GM19468 (cell line): Measurements from ENCODE around the gene CYTH1.
"Not testable (repeated sequence)": the region's sequence is repeated elsewhere in the genome, so short reads cannot be mapped to it uniquely, and the experiment has no call there.

Experiments
- ATAC-seq: cut with Tn5 transposase; IDR thresholded peaks from one replicate; pipeline ENCODE4 v1.9.1; 2021; ENCODE audit warnings: mild to moderate bottlenecking, moderate library complexity, moderate number of reproducible peaks; ENCODE audit not compliant: unreplicated experiment; ENCODE audit errors: extremely low read depth

The CYTH1 gene

DNA sequence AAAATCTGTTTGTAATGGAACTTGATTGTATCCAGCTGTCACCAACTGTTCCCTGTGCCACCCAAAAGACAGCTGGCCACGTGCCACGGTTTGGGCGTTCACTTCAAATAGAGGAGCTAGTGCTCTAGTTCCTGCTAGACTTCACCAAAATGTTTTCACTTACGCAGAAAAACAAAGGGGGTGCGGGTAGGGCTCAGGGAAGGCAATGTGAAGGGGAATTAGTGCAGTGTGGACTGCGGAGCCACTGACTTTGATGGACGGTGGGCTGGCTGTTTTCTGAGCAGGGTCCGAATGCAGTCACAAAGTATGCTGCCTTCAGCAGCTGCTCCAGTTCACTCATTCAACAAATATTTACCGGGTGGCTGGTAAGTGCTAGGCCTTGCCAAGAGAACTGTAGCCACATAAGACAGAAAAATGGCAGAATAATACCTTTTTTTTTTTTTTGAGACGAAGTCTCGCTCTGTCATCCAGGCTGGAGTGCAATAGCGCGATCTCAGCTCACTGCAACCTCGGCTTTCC is 7.6 kb upstream of the CYTH1 start:
- no peak for ATAC-seq

DNA sequence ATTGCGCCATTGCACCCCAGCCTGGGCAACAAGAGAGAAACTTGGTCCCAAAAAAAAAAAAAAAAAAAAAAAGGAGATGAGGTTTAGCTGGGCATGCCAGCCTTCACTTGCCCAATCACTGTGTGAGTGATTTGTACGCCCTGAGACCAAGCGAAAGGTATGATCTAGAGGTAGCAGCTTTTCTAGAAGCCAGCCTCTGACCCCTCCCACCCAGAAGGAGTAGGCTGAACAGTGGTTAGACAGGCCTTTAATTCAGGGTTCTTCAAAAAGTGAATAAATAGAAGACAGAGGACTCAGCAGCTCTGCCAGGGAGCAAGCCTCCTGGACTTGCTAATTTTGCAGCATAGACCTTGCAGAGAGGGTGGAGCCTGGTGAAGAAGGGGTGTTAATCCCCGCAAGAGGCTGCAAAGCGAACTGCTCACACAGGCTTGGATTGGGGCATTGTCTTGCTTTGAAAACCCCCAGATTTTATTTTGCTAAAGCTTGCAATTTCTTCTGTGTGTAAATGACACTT is 7.1 kb upstream of the CYTH1 start:
- ATAC-seq = no peak

- ATAC-seq = no peak
Measured at GRCh38 chr17:78788451-78788850, 6.4 kb upstream of the CYTH1 start.

- ATAC-seq = no peak
Measured at GRCh38 chr17:78787444-78787843, 5.4 kb upstream of the CYTH1 start.

GRCh38 chr17:78785663-78786057 is 3.6 kb upstream of the CYTH1 start:
- no peak for ATAC-seq

GRCh38 chr17:78785011-78785662 is 3.1 kb upstream of the CYTH1 start:
- no peak for ATAC-seq

DNA sequence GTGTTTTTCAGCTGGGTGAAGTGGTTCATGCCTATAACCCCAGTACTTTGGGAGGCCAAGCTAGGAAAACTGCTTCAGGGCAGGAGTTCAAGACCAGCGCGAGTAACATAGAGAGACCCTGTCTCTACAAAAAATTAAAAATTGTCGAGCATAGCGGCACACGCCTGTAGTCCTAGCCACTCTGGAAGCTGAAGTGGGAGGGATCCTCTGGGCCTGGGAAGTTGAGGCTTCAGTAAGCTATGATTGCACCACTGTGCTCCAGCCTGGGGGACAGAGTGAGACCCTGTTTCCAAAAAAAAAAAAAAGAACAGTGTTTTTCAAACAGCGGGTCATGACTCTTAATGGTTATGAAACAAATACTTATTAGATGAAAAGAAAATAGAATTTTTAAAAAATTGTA is 2.3 kb upstream of the CYTH1 start:
- ATAC-seq = no peak

DNA sequence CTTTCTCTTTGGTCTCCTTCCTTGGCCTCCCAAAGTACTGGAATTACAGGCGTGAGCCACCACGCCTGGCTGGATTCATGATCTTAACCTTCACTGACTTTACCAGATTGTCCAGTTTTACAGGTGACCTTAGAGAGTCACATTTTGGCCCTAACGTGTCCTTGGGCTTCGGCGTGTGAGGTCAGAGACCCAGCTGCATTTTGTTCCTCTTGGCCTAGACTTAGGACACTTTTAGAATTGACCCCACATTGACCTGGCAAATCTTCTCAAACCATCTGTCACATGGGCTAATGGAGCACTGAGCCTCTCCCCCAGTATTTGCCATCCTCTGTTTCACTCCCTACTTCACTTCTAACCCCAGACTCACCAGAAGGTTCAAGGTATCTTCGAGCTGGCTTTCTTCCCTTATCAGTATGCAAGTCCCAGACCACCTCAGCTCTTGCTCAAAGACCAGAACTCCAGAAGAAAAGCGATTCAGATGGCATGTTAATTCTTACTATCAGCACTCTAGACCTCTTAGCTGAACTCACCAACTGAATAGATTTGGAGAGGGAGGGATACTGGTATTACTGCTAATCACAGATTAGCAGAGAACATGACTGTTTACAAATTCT is 1.7 kb upstream of the CYTH1 start:
- no peak for ATAC-seq

DNA sequence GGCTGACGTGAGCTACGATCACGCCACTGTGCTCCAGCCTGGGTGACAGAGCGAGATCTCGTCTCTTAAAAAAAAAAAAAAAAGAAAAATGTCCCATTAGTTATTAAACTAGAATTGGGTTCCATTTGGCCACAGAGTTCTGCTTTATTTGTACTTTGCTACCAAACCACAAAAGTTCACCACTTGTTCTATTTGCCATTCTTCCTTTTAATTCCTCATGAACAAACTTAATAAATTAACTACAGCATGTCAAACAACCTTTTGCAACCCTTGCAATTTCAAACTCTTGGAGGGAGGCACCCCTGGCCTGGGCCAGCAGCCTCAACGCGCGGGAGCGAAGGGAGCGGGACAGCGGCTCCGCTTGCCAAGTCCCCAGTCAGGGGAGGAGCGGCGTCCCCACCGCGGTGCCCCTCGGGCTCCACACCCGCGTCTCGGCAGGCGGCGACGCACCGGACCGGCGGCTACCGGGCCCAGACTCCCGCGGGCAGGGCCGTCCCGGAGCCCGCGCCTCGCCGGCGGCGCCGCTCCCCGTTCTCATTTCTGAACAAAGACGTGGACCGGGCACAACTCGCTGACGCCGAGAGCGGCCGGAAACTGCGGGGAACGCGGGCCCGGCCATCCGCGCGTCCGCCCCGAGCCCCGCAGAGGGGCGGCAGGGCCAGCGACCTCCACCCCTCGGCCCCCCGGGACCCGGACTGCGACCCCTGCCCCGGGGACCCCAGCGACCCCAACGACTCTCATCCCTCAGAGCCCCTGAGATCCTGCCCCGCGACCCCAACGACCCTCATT is 775 bp downstream of the CYTH1 start:
- ATAC-seq = no peak

DNA sequence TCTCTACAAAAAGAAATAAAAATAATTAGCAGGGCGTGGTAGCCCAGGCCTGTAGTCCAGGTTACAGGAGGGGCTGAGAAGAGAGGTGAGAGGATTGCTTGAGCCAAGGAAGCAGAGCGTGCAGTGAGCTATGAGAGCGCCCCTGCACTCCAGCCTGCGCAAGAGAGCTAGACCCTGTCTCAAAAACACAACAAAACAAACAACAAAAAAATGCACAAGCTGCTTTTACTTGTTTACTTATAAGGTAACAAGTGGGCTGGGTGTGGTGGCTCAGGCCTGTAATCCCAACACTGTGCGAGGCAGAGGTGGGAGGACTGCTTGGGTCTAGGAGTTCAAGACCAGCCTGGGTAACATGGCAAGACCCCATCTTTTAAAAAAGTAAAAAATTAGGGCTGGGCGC is 1.7 kb downstream of the CYTH1 start:
- ATAC-seq = no peak

DNA sequence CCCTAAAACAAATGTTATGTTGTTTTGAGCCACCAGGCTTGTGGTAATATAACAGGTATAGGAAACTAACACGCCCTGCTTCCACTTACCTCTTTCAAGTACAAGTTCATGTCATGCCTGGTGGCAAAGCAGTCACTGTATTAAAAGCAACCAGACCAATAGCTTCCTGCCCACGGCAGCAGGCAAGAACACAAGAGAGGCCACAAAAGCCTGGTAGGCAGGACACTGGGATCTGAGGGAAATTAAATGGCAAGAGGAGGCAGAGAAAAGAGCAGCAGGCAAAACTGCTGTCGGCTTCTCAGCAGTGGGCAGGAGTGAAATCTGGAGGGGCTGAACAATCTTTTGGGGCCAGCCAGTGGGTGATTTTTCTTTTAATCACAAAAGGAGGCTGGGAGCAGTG is 2.2 kb downstream of the CYTH1 start:
- no peak for ATAC-seq

GRCh38 chr17:78779286-78779651 is 2.8 kb downstream of the CYTH1 start:
- ATAC-seq = not testable (repeated sequence)

DNA sequence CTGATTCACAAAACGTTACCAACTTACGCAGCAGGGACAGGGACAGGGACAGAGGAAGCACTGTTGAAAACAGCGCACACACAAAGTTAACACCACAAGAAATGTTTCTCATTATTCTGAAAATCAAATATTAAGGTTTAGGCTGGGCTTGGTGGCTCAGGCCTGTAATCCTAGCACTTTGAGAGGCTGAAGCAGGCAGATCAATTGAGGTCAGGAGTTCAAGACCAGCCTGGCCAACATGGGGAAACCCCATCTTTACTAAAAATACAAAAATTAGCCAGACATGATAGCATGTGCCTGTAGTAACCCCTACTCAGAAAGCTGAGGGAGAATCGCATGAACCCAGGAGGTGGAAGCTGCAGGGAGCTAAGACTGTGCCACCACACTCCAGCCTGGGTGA is 4.2 kb downstream of the CYTH1 start:
- no peak for ATAC-seq

- ATAC-seq = peak; percentile 4
Measured at GRCh38 chr17:78774956-78775571, 7.0 kb downstream of the CYTH1 start.

DNA sequence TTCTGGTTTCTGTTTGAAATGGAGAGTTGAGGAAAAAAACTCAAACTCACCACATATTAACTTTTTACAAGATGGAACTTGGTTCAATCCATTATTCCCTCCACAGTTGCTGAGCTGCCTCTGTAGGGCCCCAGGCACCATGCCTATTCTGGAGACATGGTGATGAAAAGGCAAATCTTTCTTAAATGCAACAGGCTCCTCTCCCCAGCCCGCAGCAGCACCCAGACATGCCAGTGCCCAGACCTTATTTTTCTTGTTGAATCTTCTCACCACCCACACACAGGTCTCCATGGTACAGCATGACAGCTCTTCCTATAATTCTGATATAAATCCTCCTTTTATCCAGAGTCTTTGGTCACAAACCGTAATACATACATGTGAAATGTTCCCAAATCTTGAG is 7.6 kb downstream of the CYTH1 start:
- no peak for ATAC-seq

DNA sequence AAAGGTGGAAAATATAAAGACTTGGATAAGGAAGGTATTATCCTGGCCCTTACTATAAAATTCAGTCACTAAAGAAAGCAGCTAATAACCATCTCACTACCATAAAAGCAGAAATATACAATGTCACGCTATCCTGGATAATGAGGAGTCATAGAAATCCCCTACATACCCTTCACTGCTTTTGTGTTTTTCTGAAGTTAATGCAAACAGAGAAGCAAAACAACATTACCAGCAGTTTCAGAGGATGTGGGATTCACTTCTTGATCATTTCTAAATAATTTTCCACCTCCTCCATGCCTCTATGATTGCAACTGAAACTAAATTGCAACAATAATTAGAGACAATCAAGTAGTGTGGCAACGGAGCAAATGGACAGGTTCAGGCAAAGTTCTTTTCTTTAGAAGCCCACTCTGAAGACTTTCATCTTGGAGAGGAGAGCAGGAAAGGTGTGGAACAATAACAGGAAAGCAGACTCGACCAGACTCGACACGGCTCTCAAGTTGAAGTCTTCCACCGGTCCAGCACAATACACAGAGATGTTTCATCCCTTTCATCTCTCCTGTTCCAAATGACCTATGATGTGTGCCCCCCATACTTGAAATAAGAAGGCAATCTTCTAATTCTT is 10.2 kb downstream of the CYTH1 start:
- ATAC-seq = no peak

DNA sequence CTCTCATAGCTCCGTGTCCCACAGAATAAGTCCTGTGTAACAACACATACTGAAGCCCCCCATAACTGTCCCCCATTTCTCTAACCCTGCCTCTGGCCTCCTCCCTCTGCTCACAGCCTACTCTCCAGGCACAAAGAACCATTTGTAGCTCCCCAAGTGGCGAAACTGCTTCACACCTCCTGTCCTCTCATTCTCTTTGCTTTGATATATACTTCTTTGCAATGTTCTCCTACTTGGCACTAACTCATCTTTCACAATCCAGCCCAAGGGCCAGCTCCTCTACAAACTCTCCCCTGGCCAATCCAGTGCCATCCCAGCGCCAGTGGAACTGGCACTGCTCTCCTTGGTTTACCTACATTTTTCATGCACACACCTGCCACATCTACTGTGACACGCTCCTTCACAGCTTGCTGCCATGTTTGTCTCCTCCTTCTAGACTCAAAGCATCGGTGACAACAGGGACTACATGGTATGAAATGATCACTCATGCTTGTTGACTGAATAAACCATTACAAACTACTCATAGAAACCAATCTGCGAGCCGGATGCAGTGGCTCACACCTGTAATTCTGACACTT is 12.8 kb downstream of the CYTH1 start:
- ATAC-seq = no peak

DNA sequence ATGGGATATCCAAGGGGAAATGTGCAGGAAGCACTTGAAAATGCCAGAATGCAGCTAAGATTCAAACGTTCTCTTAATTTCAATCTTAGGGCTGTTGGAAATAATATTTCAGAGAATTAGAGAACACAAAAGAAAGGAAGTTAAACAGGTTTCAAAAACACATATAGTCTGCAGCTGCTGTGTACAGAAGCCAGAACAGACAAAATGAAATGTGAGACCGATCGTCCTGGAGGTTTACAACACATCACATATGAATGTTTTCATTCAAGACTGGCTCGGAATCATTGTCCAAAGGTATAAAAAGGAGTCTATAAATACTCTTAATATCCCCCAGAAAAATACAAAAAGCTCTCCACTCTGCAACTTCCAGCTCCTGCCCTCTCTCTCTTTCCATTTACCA is 14.3 kb downstream of the CYTH1 start:
- ATAC-seq = no peak

DNA sequence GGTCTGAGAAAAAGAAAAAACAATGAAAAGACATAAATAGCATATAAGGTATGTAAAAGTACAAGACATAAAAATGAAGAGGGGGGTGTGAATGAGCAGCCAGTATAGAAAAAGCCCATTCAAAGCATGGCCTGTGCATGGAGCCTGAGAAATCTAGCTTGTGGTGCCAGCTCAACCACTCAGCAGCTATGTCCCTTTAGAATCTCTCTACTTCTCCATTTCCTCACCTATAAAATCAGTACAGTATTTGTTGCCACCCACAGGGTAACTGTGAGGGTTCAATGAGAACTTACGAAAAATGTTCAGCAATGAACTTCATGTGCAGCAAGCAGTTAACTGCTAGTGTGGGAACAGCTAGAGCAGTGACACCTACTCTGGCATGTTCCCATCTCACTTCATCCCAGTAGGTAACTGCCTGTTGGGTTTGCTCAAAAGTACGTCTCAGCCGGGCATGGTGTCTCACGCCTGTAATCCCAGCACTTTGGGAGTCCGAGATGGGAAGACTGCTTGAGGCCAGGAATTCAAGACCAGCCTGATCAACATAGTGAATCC is 15.3 kb downstream of the CYTH1 start:
- ATAC-seq = no peak

DNA sequence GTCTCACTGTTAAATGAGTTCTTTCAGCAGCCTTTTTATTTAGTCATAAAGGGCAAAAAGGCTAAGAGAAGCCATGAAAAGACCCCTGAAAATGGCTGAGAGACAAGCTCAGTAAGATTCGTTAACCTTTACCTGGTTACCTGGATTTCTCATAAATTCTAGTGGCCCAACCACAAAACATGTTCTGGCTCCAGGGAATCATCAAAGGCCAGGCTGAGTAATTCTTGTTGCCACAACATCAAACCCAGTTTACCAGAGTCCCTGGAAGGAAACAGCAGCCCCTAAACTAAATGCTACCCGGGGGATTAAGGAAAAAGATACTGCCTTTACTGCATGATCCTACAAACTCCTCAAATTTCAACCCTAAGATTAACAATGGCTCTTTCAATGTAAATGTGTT is 15.8 kb downstream of the CYTH1 start:
- ATAC-seq = no peak
